Body of pancreas (tissue), 4 donors: ENCODE data around the gene DBF4B.

ENCODE experiments used
- CTCF ChIP-seq, 7 experiments: fragments of 450-650 bp in 4 of 7; fragments of 200-600 bp in 3 of 7; sonication (generic) in 3 of 7; IDR thresholded peaks; one replicate each; pipeline ENCODE4 v1.5.1; 2016 to 2019; ENCODE audit warnings: antibody characterized with exemption in 7 of 7
- POLR2A ChIP-seq, 3 donors: fragments of 450-650 bp; IDR thresholded peaks; one replicate each; pipeline ENCODE4 v1.6.1; 2016; ENCODE audit warnings: antibody characterized with exemption in 3 of 3, mild to moderate bottlenecking in 2 of 3

DNA sequence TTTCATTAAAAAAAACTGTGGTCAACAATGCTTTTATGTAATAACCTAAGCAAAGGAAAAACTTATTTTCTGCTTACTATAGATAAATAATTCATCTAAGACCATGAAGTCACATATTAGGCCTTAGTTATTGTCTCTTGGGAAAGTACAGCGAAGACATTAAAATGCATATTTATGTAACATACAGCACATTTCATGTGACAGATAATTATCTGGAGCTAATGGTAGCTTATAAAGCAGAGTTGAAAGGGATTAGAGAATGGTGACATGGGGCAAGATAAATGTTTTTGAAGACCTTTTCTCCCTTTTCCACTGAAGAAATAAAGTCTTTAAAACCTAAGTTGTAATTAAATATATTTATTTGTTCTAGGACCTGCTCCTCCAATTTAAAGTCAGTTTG lies 42.5 kb upstream of the DBF4B start:
- TF ChIP-seq CTCF (IDR thresholded peaks at IDR 0.05), result no peak
- TF ChIP-seq POLR2A (IDR thresholded peaks at IDR 0.05), result no peak
